HepG2 (cell line): ENCODE measurements around the gene PLEKHN1. TPM values are rescaled to one million over a fixed set of nuclear protein-coding genes. Genes with fewer than 3 reads are reported as not detected.

Experiments
- POGK ChIP-seq: sonication (generic); formaldehyde crosslinking; conservative IDR thresholded peaks from 2 replicates; pipeline ENCODE4 v1.8.0; 2022; ENCODE audit warnings: mild to moderate bottlenecking, moderate library complexity, missing genetic modification reagents
- UBTF ChIP-seq: sonication (generic); formaldehyde crosslinking; IDR thresholded peaks from 2 replicates; pipeline ENCODE4 v1.4.0; 2020; ENCODE audit warnings: mild to moderate bottlenecking, missing genetic modification reagents
- ZNF207 ChIP-seq: fragments of 450-650 bp; IDR thresholded peaks from 2 replicates; pipeline ENCODE4 v1.6.1; 2016; ENCODE audit warnings: antibody characterized with exemption, borderline replicate concordance
- ZNF484 ChIP-seq: sonication (generic); formaldehyde crosslinking; IDR thresholded peaks from 2 replicates; pipeline ENCODE4 v1.5.1; 2020; ENCODE audit warnings: mild to moderate bottlenecking, low read depth, missing genetic modification reagents, borderline replicate concordance
- ZNF646 ChIP-seq: sonication (generic); formaldehyde crosslinking; IDR thresholded peaks from 2 replicates; pipeline ENCODE4 v1.9.0; 2021; ENCODE audit warnings: mild to moderate bottlenecking, missing genetic modification reagents
- polyA plus RNA-seq, 8 experiments: library from polyadenylated mRNA; depleted of rRNA in 3 of 8; stranded (reverse) in 7 of 8; unstranded in 1 of 8; fragments of >200 nt; fragmentation: Illumina TruSeq in 4 of 8; extraction: Trizol in 4 of 8; gene quantifications; 2 replicates each; pipeline versions ENCODE4 v1.2.1 to v1.2.3, GENCODE V29; 2011 to 2016; ENCODE audit warnings: low read depth in 4 of 8, missing spikeins in 1 of 8, mixed read lengths in 1 of 8; ENCODE audit not compliant: insufficient read depth in 1 of 8
- total RNA-seq, 5 experiments: library from RNA; depleted of rRNA; stranded (reverse); fragments of >200 nt; fragmentation: Illumina TruSeq; extraction: Trizol; gene quantifications; 2 replicates each; pipeline ENCODE4 v1.2.3, GENCODE V29; 2016; ENCODE audit warnings: low read depth in 1 of 5
- TF ChIP-seq, protein P1 (sequence below): sonication (generic); formaldehyde crosslinking; IDR thresholded peaks from 2 replicates; pipeline ENCODE4 v1.5.1; 2020; ENCODE audit warnings: mild to moderate bottlenecking, missing genetic modification reagents, moderate library complexity
- TF ChIP-seq, protein P2 (sequence below): sonication (generic); formaldehyde crosslinking; IDR thresholded peaks from 2 replicates; pipeline ENCODE4 v1.9.0; 2021; ENCODE audit warnings: missing genetic modification reagents, borderline replicate concordance
- TF ChIP-seq, protein P3 (sequence below): sonication (generic); formaldehyde crosslinking; IDR thresholded peaks from 2 replicates; pipeline ENCODE4 v1.8.0; 2022; ENCODE audit warnings: mild to moderate bottlenecking, missing genetic modification reagents; ENCODE audit not compliant: insufficient replicate concordance

PLEKHN1 gene
- total and polyA plus RNA-seq, 2 of the 13 experiments (the other 11 are each of a cell fraction or from before 2014, with no cell fraction given): 0.42 to 0.58 TPM

DNA sequence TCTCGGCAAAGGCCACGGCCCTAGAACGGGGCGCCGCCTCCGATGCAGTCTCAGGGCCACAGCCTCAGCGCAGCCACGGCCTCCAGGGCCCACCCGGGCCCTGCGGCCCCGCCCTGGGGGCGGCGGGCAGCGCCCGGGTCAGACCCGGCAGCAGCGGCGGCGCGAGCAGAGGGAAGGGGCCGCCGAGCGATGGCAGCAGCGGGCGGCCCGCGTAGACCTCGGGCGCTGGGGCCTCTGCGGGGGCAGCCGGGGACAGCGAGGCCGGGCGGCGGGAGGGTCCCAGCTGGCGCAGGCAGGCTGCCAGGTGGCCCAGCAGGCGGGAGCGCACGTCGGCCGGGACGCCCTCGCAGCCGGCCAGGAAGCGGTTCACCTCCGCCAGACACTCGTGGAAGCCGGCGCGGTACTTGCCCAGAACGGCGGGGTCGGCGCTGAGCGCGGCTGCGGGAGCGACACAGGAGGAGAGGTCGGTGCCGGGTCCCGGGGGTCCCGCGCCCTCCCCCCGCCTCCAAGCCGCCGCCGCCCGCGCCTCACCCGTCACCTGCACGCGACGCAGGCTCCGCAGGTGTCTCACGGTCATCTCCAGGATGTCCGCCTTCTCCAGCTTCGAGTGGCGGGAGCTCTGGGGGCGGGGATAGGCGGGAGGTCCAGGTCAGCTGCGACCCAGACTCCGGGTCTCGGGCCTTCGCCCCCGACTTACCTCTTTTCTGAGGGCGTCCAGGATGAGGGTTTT is 32.9 kb downstream of the PLEKHN1 start (continued):
- TF ChIP-seq, protein P1, sequence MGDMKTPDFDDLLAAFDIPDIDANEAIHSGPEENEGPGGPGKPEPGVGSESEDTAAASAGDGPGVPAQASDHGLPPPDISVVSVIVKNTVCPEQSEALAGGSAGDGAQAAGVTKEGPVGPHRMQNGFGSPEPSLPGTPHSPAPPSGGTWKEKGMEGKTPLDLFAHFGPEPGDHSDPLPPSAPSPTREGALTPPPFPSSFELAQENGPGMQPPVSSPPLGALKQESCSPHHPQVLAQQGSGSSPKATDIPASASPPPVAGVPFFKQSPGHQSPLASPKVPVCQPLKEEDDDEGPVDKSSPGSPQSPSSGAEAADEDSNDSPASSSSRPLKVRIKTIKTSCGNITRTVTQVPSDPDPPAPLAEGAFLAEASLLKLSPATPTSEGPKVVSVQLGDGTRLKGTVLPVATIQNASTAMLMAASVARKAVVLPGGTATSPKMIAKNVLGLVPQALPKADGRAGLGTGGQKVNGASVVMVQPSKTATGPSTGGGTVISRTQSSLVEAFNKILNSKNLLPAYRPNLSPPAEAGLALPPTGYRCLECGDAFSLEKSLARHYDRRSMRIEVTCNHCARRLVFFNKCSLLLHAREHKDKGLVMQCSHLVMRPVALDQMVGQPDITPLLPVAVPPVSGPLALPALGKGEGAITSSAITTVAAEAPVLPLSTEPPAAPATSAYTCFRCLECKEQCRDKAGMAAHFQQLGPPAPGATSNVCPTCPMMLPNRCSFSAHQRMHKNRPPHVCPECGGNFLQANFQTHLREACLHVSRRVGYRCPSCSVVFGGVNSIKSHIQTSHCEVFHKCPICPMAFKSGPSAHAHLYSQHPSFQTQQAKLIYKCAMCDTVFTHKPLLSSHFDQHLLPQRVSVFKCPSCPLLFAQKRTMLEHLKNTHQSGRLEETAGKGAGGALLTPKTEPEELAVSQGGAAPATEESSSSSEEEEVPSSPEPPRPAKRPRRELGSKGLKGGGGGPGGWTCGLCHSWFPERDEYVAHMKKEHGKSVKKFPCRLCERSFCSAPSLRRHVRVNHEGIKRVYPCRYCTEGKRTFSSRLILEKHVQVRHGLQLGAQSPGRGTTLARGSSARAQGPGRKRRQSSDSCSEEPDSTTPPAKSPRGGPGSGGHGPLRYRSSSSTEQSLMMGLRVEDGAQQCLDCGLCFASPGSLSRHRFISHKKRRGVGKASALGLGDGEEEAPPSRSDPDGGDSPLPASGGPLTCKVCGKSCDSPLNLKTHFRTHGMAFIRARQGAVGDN: peak; percentile 49; the same call in 1 of the 2 replicates
- TF ChIP-seq ZNF484 (CRISPR knock-in tag) (no peak), ZNF207 (no peak), POGK (CRISPR knock-in tag) (0 out of 2 replicates have a peak, but pooled peaks have one; percentile 34), UBTF (CRISPR knock-in tag) (peak; percentile 70; the same call in 1 of the 2 replicates), ZNF646 (no peak)
- TF ChIP-seq, protein P2, sequence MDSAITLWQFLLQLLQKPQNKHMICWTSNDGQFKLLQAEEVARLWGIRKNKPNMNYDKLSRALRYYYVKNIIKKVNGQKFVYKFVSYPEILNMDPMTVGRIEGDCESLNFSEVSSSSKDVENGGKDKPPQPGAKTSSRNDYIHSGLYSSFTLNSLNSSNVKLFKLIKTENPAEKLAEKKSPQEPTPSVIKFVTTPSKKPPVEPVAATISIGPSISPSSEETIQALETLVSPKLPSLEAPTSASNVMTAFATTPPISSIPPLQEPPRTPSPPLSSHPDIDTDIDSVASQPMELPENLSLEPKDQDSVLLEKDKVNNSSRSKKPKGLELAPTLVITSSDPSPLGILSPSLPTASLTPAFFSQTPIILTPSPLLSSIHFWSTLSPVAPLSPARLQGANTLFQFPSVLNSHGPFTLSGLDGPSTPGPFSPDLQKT (CRISPR knock-in tag): no peak
- TF ChIP-seq, protein P3, sequence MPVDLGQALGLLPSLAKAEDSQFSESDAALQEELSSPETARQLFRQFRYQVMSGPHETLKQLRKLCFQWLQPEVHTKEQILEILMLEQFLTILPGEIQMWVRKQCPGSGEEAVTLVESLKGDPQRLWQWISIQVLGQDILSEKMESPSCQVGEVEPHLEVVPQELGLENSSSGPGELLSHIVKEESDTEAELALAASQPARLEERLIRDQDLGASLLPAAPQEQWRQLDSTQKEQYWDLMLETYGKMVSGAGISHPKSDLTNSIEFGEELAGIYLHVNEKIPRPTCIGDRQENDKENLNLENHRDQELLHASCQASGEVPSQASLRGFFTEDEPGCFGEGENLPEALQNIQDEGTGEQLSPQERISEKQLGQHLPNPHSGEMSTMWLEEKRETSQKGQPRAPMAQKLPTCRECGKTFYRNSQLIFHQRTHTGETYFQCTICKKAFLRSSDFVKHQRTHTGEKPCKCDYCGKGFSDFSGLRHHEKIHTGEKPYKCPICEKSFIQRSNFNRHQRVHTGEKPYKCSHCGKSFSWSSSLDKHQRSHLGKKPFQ (CRISPR knock-in tag): no peak
